Measurements from ENCODE around the gene RFNG.
A peak's percentile ranks its signal among the peaks of the same experiment; 100 is the strongest.

DNA sequence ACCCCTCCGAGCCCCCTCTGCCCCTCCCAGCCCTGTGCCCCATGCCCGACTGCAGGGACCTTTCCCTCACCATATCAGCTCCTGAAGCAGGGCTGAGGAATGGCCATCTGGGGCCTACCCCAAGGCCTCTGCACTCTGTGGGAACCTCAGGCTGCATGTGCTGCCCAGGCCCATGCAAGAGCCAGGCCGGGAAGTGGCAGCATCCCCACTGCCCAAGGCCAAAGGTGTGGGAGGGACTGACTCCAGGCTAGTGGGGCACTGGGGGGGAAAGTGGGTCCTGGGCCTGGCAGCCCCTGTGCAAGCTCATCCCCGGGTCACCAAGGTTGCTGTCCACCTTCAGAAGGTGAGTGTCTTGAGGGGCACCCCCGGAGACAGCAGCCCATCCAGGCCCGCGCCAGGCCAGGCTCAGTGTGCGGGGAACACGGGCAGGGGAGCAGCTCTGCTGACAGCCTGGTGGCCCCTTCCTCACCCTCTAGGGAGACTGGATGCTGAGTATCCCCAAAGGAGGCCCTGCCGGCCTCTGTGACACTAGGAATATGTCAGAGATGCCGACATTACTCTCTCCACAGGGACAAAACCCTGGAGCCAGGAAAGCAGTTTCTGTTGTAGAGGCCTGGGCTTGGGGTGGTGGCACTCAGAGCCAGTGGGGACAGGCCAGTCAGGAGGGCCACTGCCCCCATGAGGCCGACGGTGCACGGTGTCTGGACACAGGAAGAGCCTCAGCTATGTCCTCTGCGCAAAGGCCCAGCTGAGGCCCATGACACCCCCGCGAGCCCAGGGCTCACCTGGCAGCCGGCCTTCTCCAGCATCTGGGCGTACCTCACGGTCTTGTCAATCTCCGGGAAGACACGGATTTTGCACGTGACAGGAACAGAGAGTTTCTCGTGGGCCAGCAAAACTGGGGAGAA is 10.7 kb upstream of the RFNG start:
- TF ChIP-seq POLR2A (IDR thresholded peaks at IDR 0.05; ENCODE audit: borderline replicate concordance, extremely low read depth, insufficient read depth, insufficient read length) (no peak), EZH2phosphoT487 (IDR thresholded peaks at IDR 0.05; ENCODE audit: borderline replicate concordance) (no peak), CTCF (IDR thresholded peaks at IDR 0.05 in 2 of 3, conservative IDR thresholded peaks at IDR 0.05 in 1 of 3; ENCODE audit: borderline replicate concordance in 1 of 3, insufficient read depth in 1 of 3, low read depth in 2 of 3, low read length in 2 of 3) (peak in 2 of 3 experiments; percentile 16 to 20; a peak in 1 of 6 replicates), POLR2AphosphoS5 (IDR thresholded peaks at IDR 0.05; ENCODE audit: low read depth, low read length) (no peak), REST (IDR thresholded peaks at IDR 0.05; ENCODE audit: low read depth) (no peak), ZBTB33 (IDR thresholded peaks at IDR 0.05; ENCODE audit: extremely low read depth, insufficient replicate concordance, low read length) (no peak), FOSL1 (IDR thresholded peaks at IDR 0.05; ENCODE audit: low read depth) (no peak), EZH2 (IDR thresholded peaks at IDR 0.05) (no peak), JUND (IDR thresholded peaks at IDR 0.05) (no peak)
